ENCODE measurements around the gene CHM.
"Not testable (repeated sequence)": the region's sequence is repeated elsewhere in the genome, so short reads cannot be mapped to it uniquely, and the experiment has no call there.

Gene CHM

GRCh38 chrX:85996555-85996954, 50.8 kb downstream of the CHM start:
- no peak for DNase-seq

- no peak for DNase-seq
These were observed 51.7 kb downstream of the CHM start for GRCh38 chrX:85995641-85996040.

- no peak for DNase-seq
These were observed 52.6 kb downstream of the CHM start for GRCh38 chrX:85994797-85995196.

GRCh38 chrX:85994228-85994627, 53.1 kb downstream of the CHM start:
- no peak for DNase-seq

GRCh38 chrX:85993539-85994197, 53.7 kb downstream of the CHM start:
- DNase-seq, result no peak

- no peak for DNase-seq
These were observed 54.5 kb downstream of the CHM start for GRCh38 chrX:85992811-85993229.

- DNase-seq, result no peak
These were observed 59.0 kb downstream of the CHM start for GRCh38 chrX:85988353-85988752.

GRCh38 chrX:85980286-85980685, 67.1 kb downstream of the CHM start:
- no peak for DNase-seq

- no peak for DNase-seq
These were observed 70.1 kb downstream of the CHM start for GRCh38 chrX:85977218-85977617.

- not testable (repeated sequence) for DNase-seq
These were observed 75.0 kb downstream of the CHM start for GRCh38 chrX:85972351-85972750.

GRCh38 chrX:85964744-85965143, 82.6 kb downstream of the CHM start:
- DNase-seq, result no peak

GRCh38 chrX:85963736-85964135, 83.6 kb downstream of the CHM start:
- DNase-seq, result no peak

GRCh38 chrX:85955510-85955909, 91.8 kb downstream of the CHM start:
- no peak for DNase-seq

GRCh38 chrX:85944751-85945150, 102.6 kb downstream of the CHM start:
- not testable (repeated sequence) for DNase-seq

- no peak for DNase-seq
These were observed 106.1 kb downstream of the CHM start for GRCh38 chrX:85941275-85941674.

- DNase-seq, result not testable (repeated sequence)
These were observed 107.4 kb downstream of the CHM start for GRCh38 chrX:85939942-85940341.

GRCh38 chrX:85934399-85934798, 113.0 kb downstream of the CHM start:
- not testable (repeated sequence) for DNase-seq

GRCh38 chrX:85930099-85930498, 117.3 kb downstream of the CHM start:
- no peak for DNase-seq

GRCh38 chrX:85928606-85929005, 118.8 kb downstream of the CHM start:
- DNase-seq, result no peak

- no peak for DNase-seq
These were observed 119.6 kb downstream of the CHM start for GRCh38 chrX:85927740-85928139.

- no peak for DNase-seq
These were observed 124.5 kb downstream of the CHM start for GRCh38 chrX:85922821-85923220.

- DNase-seq, result not testable (repeated sequence)
These were observed 130.6 kb downstream of the CHM start for GRCh38 chrX:85916656-85917280.

GRCh38 chrX:85914431-85914830, 132.9 kb downstream of the CHM start:
- DNase-seq, result no peak

GRCh38 chrX:85907316-85907715, 140.0 kb downstream of the CHM start:
- no peak for DNase-seq

GRCh38 chrX:85906399-85906798, 141.0 kb downstream of the CHM start:
- DNase-seq, result no peak

All from CD4-positive, alpha-beta T cell treated with Interferon gamma for 1 hour (primary cell).